GM19324 (cell line): Measurements from ENCODE around the gene ZC3H4.
"Not testable (repeated sequence)": the region's sequence is repeated elsewhere in the genome, so short reads cannot be mapped to it uniquely, and the experiment has no call there.

Source experiments
- ATAC-seq: cut with Tn5 transposase; IDR thresholded peaks from one replicate; pipeline ENCODE4 v1.9.1; 2021; ENCODE audit warnings: mild to moderate bottlenecking, moderate library complexity; ENCODE audit not compliant: unreplicated experiment, low FRiP score

The ZC3H4 gene

DNA sequence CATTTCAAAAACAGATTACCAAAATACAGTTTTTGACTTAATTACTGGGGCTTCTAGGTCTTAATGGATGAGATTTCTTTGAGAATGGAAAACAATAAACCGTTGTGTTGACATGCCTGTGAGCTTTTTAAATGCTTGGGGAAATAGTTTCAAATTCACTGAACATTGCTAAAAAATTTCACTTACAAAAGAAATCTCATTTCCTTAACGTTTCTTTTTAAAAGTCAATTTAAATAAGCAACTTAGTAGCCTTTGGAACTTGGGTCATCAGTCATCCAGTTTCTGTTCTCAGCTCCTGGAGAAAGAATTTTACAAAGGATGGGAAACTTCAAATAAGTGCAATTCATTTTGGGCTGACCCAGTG is 4.4 kb downstream of the ZC3H4 start:
- ATAC-seq: no peak

DNA sequence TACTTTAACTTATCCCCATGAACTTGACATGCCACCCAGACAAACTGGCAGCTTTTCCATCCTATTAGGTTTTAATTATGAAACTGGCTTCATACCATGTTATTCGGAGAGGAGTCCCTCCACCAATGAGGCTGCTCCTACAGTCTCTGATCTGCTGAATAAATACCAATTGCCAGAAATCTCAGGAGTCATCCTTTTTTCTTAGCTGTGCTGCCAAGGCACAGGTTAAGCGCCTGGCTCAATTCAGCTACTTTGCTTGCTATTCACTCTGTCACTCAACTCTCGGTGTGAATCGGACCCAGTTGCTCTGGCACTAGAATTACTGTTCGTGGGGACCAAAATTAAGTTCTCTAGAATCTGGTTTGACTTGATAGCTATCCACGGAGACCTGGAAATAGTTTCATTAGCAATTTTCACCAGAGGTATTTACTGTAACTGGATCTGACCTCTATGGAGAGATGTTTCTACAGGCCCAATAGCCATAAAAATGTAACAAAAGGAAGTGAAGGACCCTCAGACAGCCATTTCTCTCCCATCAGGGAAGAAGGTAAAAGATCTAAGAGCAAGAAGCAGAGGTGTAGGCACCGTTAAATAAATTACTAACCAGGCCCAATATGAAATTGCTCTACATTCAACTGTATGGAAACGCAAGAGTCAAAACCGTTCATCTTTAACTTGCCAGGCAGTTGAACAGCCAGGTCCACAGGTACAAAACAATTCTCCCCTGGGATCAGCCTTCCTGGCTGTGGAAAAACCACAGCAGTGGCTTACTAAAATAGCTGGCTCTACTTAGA is 5.4 kb downstream of the ZC3H4 start:
- no peak for ATAC-seq

GRCh38 chr19:47107202-47107952 is 6.2 kb downstream of the ZC3H4 start:
- ATAC-seq: no peak

- no peak for ATAC-seq
Measured at GRCh38 chr19:47106821-47107201, 6.8 kb downstream of the ZC3H4 start.

DNA sequence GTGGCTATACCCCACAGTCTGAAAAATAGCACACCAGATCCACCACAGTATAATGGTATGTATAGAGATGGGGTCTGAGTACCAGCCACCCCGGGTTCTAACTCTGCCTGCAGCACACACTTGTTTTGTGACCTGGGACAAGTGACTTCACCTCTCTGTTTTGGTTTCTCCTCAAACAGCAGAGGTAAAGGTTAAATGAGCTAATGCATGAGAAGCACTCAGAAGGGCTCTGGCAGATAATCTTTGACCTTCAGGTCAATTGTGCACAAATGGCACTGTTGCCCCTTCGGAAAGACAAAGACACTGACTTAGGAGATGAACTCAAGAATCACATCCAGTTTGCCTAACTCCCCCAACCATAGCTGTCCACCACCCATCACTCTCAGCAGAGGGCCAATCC is 7.7 kb downstream of the ZC3H4 start:
- ATAC-seq: no peak

DNA sequence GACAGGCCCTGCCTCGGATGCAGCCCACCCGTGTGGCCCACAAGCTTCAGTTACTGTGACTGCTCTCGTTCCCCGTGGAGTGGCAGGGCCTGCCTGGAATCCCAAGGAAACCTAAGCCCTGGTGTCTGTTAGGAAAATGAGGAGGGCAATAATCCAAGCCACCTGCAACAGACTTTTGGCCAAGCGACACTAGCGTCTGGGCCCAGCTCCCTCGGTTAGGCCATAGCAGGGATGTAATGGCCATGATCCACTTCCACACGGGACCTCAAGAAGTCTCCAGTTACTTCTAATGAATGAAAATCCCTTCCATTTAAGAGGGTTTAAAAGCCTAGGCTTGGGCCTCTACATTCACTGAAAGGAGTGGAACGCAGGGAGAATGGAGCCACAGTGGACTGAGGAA is 8.9 kb downstream of the ZC3H4 start:
- ATAC-seq: no peak

DNA sequence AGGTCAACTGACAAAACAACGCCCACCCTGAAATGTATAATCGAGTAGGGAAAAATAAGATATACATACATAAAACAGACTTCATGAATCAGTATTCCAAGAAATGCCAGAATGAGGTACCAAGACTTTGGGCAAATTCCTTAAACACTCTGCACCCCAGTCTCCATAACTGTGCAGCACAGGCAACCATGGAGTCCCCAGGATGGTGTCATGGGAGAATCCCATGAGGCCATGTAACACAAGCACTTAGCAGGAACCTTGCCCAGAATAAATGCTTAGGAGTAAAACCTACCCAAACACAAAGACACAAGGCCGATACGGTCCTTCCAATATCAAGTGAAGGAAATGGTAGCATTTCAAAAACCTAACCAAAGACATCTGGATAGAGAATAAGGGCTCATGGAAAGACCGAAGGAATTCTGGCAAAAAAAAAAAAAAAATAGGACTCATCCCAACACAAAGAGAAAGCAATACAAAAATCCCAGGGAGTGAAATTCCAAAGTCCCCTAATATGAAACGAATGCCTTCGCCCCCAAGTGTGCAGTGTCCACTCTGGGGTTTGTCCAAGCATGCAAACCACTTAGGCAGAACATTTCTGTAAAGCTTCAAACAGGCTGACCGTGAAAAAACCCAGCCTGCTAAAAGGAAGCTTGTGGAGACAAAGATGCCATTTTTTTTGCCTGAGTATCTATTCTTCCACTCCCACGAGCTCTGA is 11.1 kb downstream of the ZC3H4 start:
- ATAC-seq: no peak

DNA sequence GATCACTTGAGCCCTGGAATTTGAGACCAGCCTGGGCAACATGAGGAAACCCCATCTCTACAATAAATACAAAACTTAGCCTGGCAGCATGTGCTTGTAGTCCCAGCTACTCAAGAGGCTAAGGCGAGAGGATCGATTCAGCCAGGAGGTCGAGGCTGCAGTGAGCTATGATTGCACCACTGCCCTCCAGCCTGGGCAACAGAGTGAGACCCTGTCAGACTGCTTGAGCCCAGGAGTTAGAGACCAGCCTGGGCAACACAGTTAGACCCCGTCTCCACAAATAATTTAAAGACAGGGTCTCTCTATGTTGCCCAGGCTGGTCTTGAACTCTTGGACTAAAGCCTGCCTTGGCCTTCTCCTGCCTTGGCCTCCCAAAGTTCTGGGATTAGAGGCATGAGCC is 12.5 kb downstream of the ZC3H4 start:
- ATAC-seq: not testable (repeated sequence)

GRCh38 chr19:47100290-47100689 is 13.3 kb downstream of the ZC3H4 start:
- ATAC-seq: no peak

GRCh38 chr19:47099576-47100050 is 14.0 kb downstream of the ZC3H4 start:
- ATAC-seq: no peak

GRCh38 chr19:47098608-47099007 is 15.0 kb downstream of the ZC3H4 start:
- no peak for ATAC-seq

DNA sequence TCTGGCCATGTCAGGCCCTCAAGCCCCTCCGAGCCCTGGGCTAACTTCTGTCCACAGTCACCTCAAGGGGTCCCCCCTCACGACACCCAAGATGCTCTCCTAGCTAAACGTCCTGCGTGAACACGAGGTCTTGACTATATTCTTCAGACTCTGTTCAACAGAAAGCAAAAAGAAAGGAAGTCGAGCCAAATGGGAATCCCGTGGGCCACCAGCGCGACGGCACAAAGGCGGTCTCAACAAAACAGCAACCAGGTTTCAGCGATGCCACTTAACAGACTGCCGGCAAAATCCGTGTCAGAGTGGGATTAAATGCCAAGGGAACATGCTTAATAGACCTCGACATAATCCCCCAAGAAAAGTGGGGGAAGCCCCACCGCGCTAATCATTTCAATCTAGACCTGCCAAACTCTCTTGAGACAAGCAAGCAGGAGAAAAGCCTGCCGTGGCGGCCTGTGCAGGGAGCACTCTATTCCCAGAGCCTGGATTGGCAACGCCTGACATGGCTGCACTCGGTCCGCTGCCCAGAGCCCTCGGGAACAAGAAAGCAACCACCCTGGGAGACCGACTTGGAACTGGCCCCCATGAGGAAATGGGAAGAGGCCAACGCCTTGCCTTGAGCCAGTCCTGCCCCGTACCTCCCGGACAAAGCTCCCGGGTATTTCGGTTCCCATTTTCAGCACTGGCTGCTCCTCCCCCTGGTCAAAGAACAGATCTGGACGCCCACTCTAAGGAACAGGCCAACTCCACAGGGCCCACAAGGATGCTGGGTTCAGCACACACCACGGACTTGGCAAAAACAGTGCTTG is 16.0 kb downstream of the ZC3H4 start:
- no peak for ATAC-seq

DNA sequence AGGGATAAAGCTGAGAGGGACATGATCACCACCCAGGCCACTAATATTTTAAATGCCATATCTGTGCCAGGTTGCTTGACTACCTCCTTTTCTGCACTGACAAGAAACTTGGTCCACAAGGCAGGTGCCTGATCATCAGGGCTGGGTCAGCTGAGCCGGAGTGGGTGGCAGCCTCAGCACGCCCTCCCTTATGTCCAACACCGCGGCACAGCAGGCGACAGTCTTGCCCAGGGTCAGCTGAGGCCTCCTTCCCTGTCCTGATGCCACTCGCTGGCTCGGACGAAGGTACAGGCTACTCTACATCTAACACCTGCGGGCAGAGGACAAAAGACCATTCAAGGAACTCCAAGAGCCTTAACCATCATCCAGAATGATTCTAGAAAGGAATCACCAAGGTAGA is 16.9 kb downstream of the ZC3H4 start:
- ATAC-seq: no peak

DNA sequence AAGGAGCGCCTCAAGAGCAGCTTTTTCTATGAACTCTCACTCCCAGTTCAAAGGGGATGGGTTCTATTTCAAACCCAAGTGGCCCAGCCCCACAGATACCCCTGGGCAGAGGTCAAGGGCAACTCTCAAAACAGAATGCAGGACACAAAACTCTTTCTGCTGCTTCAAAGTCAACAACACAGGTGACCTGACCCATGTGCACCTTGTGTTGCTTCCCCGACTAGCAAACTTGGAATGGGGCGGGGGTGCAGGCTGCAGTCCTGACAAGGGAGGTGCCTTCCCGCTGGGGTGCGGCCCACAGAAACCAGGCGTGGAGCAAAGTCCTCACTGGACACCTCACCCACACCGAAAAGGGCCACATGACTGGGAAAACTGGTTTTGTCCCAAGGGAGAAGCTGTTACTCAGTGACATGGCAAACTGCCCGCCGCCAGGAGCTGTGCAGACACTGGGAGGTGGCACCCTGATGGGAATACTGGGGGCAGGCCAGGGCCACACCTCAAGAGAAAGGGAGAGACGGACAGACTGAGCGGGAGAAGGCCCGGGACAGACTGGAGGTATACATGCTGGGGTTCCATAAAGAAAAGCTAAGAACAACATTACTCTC is 17.4 kb downstream of the ZC3H4 start:
- no peak for ATAC-seq

DNA sequence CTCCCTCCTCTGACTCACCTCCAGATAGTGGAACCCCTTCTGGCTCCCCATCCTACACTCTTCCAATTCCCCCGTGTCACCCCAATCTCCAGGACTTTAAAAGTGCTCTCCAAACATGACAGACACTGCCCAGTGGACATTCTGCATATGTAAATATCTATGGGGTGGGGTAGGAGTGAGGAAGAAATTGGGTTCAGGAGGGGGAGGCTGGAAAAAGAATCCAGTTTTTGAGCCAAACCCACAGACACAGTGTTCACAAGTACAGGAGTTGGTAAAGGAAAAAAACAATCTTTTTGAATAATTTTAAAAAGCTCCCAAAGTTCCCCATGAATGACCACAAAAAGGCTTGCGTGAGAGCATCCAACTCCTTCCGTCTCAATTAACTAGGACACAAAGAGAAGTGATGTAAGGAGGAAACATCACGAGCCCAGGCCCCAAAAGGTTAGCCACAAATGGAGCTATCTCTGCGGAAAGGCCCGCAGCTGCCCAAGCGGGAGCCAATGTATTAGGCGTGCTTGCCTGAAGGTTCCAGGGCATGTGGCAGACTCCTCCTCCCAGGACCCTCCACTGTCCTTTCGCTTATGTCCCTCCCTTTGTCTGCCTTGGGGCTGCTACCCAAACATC is 18.0 kb downstream of the ZC3H4 start:
- no peak for ATAC-seq

- ATAC-seq: no peak
Measured at GRCh38 chr19:47094557-47095475, 18.8 kb downstream of the ZC3H4 start.

DNA sequence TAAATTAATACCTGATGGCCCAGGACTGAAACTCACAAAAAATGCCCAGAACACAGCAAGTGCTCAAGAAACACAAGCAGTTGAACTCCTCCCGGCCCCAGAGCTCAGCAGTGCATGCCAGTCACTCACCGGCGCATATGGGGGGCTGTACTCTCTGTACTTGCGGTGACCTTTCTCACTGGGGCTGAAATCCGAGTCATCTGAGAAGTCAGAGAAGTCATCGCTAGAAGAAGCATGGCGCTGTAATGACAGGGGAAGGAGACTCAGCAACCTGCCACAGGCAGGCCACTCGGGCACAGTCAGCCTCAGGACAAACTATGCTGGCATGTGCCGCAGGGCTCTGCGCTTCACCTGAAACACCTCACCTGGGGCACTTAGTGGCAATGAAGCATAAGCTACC is 19.7 kb downstream of the ZC3H4 start:
- ATAC-seq: no peak

- no peak for ATAC-seq
Measured at GRCh38 chr19:47093254-47093653, 20.3 kb downstream of the ZC3H4 start.
